GM19239 (cell line): ENCODE data around the gene POMGNT1.
"Not testable (repeated sequence)": the region's sequence is repeated elsewhere in the genome, so short reads cannot be mapped to it uniquely, and the experiment has no call there.

Experiments
- DNase-seq: peaks from one replicate; pipeline ENCODE4 v3.0.0; 2011; ENCODE audit warnings: low spot score; ENCODE audit not compliant: insufficient read length
- FAIRE-seq: peaks from 2 replicates; lab custom pipeline; 2011; peaks lifted over from hg19 to GRCh38; lab: Jason Lieb, UNC

The POMGNT1 gene

GRCh38 chr1:46197964-46198811, at the start of gene POMGNT1:
Gene POMGNT1 (minus strand): TSS chr1:46198434. CDS start chr1:46197821, 613 bp downstream.
- peak; percentile 79 for FAIRE-seq

DNA sequence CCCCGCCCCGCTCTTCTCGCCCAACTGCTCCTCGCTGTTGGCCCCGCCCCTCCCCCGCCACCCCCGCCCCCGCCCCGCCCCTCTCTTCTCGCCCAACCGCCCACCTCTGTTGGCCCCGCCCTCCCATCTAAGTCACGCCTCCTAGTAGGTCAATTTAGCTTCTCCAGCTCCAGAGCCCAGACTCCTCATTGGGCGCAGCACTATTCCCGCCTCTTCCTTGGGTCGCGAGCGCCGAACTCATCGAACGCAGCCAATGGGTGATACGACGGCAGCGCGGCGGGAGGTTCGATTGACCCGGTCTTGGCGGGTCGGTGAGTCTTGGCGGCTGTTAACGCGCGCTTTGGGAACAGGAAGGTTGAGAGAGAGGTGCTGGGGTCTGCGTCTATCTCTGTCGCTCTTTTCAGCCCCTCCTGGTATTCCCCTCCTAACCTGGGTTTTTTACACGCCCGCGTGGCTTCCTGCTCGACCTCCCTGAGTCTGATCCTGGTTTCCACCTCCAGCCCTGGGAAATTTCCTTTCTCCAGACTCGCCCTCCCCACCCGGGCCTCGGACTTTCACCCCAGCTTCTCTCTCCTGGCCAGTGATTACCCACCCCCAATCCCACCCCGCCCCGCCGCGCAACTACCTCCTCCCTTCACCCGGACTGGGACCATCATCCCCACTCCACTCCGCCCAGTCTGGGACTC, 49.3 kb upstream of the POMGNT1 start, which contains the start of gene RAD54L:
Gene RAD54L, plus strand, starts transcription at position 328 of the 686 bp plus-strand sequence. CDS start 643 bp downstream, outside the sequence.
- FAIRE-seq (peak; percentile 91), DNase-seq (peak; percentile 95)

More at GRCh38 chr1:46197964-46198811, at the start of gene POMGNT1:
- peak; percentile 97 for DNase-seq

GRCh38 chr1:46246548-46247435, 48.6 kb upstream of the POMGNT1 start:
- peak; percentile 8 for DNase-seq

GRCh38 chr1:46246136-46246535, 47.9 kb upstream of the POMGNT1 start:
- not testable (repeated sequence) for DNase-seq, FAIRE-seq

More at GRCh38 chr1:46246548-46247435, 48.6 kb upstream of the POMGNT1 start:
- FAIRE-seq: peak; percentile 51

GRCh38 chr1:46244656-46245371, 46.6 kb upstream of the POMGNT1 start:
- DNase-seq (peak; percentile 56), FAIRE-seq (no peak)

DNA sequence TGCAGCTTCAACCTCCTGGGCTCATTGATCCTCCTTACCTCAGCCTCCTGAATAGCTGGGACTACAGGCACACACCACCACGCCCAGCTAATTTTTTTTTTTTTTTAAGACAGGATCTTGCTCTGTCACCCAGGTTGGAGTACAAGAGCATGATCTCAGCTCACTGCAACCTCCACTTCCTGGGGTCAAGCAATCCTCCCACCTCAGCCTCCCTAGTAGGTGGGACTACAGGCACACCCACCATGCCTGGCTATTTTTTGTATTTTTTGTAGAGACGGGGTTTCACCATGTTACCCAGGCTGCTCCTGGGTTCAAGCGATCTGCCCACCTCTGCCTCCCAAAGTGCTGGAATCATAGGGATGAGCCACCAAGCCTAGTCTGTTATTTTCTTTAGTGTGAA, 45.6 kb upstream of the POMGNT1 start:
- DNase-seq, FAIRE-seq: not testable (repeated sequence)

DNA sequence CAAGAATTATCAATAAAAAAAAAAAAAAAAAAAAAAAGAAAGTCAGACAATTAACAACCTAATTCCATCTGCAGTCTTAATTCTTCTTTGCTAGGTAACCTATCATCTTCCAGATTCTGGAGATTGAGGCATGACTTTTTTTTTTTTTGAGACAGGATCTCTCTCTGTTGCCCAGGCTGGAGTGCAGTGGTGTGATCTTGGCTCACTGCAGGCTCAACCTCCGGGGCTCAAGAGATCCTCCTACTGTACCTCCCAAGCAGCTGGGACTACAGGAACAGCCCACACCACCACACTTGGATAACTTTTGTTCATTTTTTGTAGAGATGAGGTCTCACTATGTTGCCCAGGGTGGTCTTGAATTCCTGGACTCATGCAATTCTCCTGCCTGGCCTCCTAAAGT, 44.7 kb upstream of the POMGNT1 start:
- DNase-seq: no peak
- no peak for FAIRE-seq

GRCh38 chr1:46241733-46242132, 43.5 kb upstream of the POMGNT1 start:
- DNase-seq, FAIRE-seq: not testable (repeated sequence)

DNA sequence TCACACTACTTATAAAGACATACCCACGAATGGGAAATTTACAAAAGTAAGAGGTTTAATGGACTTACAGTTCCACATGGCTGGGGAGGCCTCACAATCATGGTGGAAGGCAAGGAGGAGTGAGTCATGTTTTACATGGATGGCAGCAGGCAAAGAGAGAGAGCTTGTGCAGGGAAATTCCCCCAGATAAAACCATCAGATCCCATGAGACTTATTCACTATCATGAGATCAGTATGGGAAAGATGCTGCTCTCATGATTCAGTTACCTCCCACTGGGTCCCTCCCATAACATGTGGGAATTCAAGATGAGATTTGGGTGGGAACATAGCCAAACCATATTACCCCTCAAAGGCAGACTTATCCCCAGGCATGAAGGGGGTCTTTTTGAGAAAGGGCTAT, 40.6 kb upstream of the POMGNT1 start:
- not testable (repeated sequence) for DNase-seq, FAIRE-seq

DNA sequence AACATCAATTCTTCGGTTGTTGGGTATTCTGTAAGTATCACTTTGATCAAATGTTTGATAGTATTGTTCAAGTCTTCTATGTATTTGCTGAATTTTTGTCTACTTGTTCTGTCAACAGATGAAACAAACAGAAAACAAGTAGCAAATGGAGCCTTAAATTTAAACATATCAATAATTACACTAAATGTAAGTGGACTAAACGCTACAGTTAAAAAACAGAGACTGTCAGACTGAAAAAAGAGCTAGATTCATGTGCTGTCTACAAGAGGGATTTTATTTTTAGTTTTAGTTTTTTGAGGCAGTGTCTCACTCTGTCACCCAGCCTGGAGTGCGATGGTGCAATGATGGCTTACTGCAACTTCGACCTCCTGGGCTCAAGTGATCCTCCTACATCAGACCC, 38.6 kb upstream of the POMGNT1 start:
- DNase-seq: no peak
- no peak for FAIRE-seq

GRCh38 chr1:46231231-46231630, 33.0 kb upstream of the POMGNT1 start:
- not testable (repeated sequence) for DNase-seq, FAIRE-seq

GRCh38 chr1:46224966-46225365, 26.7 kb upstream of the POMGNT1 start:
- FAIRE-seq (no peak), DNase-seq (no peak)

GRCh38 chr1:46223472-46223943, 25.3 kb upstream of the POMGNT1 start:
- no peak for DNase-seq
- peak; percentile 89 for FAIRE-seq

DNA sequence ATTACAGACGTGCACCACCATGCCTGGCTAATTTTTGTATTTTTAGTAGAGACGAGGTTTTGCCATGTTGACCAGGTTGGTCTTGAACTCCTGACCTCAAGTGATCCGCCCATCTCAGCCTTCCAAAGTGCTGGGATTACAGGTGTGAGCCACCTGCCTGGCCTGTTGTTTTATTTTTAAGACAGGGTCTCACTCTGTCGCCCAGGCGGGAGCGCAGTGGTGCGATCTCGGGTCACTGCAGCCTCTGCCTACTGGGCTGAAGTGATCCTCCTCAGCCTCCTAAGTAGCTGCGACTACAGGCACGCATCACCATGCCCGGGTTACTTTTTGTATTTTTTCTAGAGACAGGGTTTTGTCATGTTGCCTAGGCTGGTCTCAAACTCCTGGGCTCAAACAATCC, 24.8 kb upstream of the POMGNT1 start:
- not testable (repeated sequence) for DNase-seq, FAIRE-seq

GRCh38 chr1:46221749-46222148, 23.5 kb upstream of the POMGNT1 start:
- no peak for FAIRE-seq
- DNase-seq: no peak

DNA sequence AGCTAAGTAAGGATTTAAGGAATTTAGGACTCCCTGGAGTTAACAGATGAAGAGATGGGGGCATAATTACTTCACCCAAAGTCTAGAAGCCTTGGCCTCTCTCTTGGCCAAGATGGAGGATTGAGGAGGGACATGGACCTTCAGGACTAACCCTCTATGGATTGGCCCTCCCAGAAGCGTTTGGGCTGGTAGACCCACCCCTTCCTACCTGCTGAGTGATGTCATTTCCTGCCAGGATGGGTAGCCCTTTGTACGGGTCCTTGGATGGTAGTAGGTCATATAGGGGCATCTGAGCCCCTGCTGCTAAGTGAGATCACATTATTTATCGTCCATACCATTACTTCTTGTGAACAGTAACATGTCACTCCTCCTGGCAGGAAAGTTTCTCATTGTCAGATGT, 22.6 kb upstream of the POMGNT1 start:
- no peak for FAIRE-seq
- DNase-seq: no peak

GRCh38 chr1:46219551-46220520, 21.6 kb upstream of the POMGNT1 start:
- DNase-seq (no peak), FAIRE-seq (no peak)

DNA sequence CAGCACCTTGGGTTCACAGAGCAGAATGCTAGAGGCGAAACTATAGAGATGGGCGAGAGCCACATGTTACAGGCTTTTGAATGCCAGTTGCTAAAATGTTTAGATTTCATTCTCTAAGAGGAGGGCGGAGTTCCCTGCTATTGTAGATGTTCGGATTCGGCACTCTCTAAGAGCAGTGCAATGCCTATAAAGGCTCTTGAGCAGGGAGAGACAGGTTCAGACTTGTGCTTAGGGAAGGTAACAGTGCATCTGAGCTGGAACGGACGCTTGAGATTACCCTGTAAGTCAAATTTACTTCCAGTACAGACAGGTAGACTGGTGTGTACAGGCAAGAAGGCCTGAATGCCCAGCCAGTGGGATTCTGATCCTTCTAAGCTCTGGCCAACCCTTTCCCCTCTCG, 20.2 kb upstream of the POMGNT1 start:
- DNase-seq: no peak
- no peak for FAIRE-seq
